WTC11 (cell line): ENCODE data around the gene RUNX1.

Experiments
- GABPB1 ChIP-seq: sonication (generic); formaldehyde crosslinking; IDR thresholded peaks from 2 replicates; pipeline ENCODE4 v1.8.1; 2023; ENCODE audit warnings: mild to moderate bottlenecking, missing genetic modification reagents
- HMGXB4 ChIP-seq: sonication (generic); formaldehyde crosslinking; IDR thresholded peaks from 2 replicates; pipeline ENCODE4 v1.8.1; 2023; ENCODE audit warnings: mild to moderate bottlenecking, moderate library complexity, missing genetic modification reagents

GRCh38 chr21:34887725-34888568, 161.2 kb downstream of the RUNX1 start:
- TF ChIP-seq GABPB1 (CRISPR knock-in tag), result no peak
- TF ChIP-seq HMGXB4 (CRISPR knock-in tag), result no peak
